Measurements from ENCODE around the gene NUP153. TPM values are rescaled to one million over a fixed set of nuclear protein-coding genes. Genes with fewer than 3 reads are reported as not detected.
A peak's percentile ranks its signal among the peaks of the same experiment; 100 is the strongest.

Gene NUP153
- total and polyA plus RNA-seq, 10 of the 15 experiments (the other 5 are each of a cell fraction or from before 2014, with no cell fraction given), result 13.9 to 77.7 (median 56.2) TPM

- TF ChIP-seq MLLT1 (IDR thresholded peaks at IDR 0.05), result no peak
- no peak for TF ChIP-seq ZNF687 (IDR thresholded peaks at IDR 0.05)
- no peak for TF ChIP-seq ATF7 (IDR thresholded peaks at IDR 0.05; ENCODE audit: low read depth)
Measured at GRCh38 chr6:17677602-17678001, 29.1 kb downstream of the NUP153 start (continued).

GRCh38 chr6:17673543-17674254, 33.0 kb downstream of the NUP153 start:
- no peak overlapping the region for H3K4me3 ChIP-seq
- H4K20me1 ChIP-seq (ENCODE audit: control insufficient read depth, insufficient read depth), result peaks cover 8% of the 10 kb centered on the region; the same call in 1 of the 2 replicates
- no peak overlapping the region for H2AFZ ChIP-seq (ENCODE audit: control insufficient read depth, low read depth, low read length)
- DNase-seq (ENCODE audit: low read depth, low spot score), result no peak
- FAIRE-seq, result no peak
- SMC1A ChIA-PET (ENCODE audit: uncharacterized antibody, unreplicated experiment), result interaction anchor here (1.0 kb wide), 1 partner anchor 29 kb away, joined by 3 read pairs; no protein-coding TSS in a partner anchor
- POLR2A ChIA-PET, result no interaction called here
- WGBS (ENCODE audit: insufficient coverage, insufficient replicate concordance, low lambda C conversion rate, missing lambda C conversion rate), result 46% methylated on average over 4 of the region's 4 CpGs
- H3K9me3 ChIP-seq (replicated peaks; ENCODE audit: control insufficient read depth, insufficient read depth, low read length), result no peaks in the 10 kb centered on the region
- H3K27ac ChIP-seq (ENCODE audit: control insufficient read depth, insufficient read depth), result no peak overlapping the region
- RAD21 ChIA-PET (ENCODE audit: unreplicated experiment), result no interaction called here
- no TSS peak for BruUV-seq (replicated peaks)
- ATAC-seq, result peak; percentile 55
- peak; percentile 62 for TF ChIP-seq JUNB (IDR thresholded peaks at IDR 0.05)
- TF ChIP-seq POLR2A (IDR thresholded peaks at IDR 0.05; ENCODE audit: low read depth, low read length), result no peak
- no peak for TF ChIP-seq CBFB (IDR thresholded peaks at IDR 0.05; ENCODE audit: low read depth)
- TF ChIP-seq SUZ12 (IDR thresholded peaks at IDR 0.05; ENCODE audit: unreplicated experiment), result no peak
- TF ChIP-seq RFX5 (IDR thresholded peaks at IDR 0.05; ENCODE audit: low read depth, low read length), result no peak
- TF ChIP-seq IRF4 (IDR thresholded peaks at IDR 0.05; ENCODE audit: low read depth, low read length), result 0 out of 2 replicates have a peak, but pooled peaks have one; percentile 7
- TF ChIP-seq KDM1A (IDR thresholded peaks at IDR 0.05; ENCODE audit: borderline replicate concordance), result no peak
- intact Hi-C loops (cut with micrococcal nuclease; ENCODE audit: unreplicated experiment) (loop anchor here (5.0 kb wide), 1 partner anchor 36 kb away; no protein-coding TSS in a partner anchor), in situ Hi-C loops (cut with MboI) (no loop called here)
- H3K4me2 ChIP-seq (ENCODE audit: control insufficient read depth, insufficient read depth), result no peak overlapping the region
- H3K36me3 ChIP-seq (ENCODE audit: control insufficient read depth in 2 of 2, insufficient read depth in 2 of 2, low read length in 1 of 2), result peaks cover 5 to 47% of the 10 kb centered on the region in 2 experiments
- CTCF ChIA-PET, result interaction anchor here (0.8 to 1.4 kb wide), 2 partner anchors 28 to 32 kb away, joined by 3 to 5 read pairs; no protein-coding TSS in a partner anchor
- no peak overlapping the region for H3K9ac ChIP-seq (ENCODE audit: control insufficient read depth, insufficient read depth, low read length)
- H3K27me3 ChIP-seq (replicated peaks in 1 of 2; ENCODE audit: control insufficient read depth in 2 of 2, insufficient read depth in 2 of 2, low read length in 1 of 2), result no peaks in the 10 kb centered on the region
- H3K79me2 ChIP-seq (ENCODE audit: control insufficient read depth, insufficient read depth, low read length), result peaks cover 35% of the 10 kb centered on the region
- no peaks in the 10 kb centered on the region for H3K4me1 ChIP-seq (ENCODE audit: control insufficient read depth, insufficient read depth, low read length)

Data from GM12878 (cell line).